Right atrium auricular region (tissue), 2 donors: ENCODE measurements around the gene PUS1. TPM values are rescaled to one million over a fixed set of nuclear protein-coding genes. Genes with fewer than 3 reads are reported as not detected.
A peak's percentile ranks its signal among the peaks of the same experiment; 100 is the strongest.

Experiments used
- DNase-seq: peaks from one replicate; pipeline ENCODE4 v3.0.0-alpha.2; 2019; ENCODE audit warnings: low spot score
- H3K27ac ChIP-seq, 2 donors: fragments of 200-600 bp; sonication (generic); 1 replicate in 1 of 2; 2 replicates in 1 of 2; pipeline ENCODE4 v1.5.1; 2016 to 2019
- H3K27me3 ChIP-seq, 2 donors: fragments of 200-600 bp; sonication (generic); one replicate each; pipeline versions ENCODE4 v1.5.1 to v1.6.0; 2017 to 2019
- H3K36me3 ChIP-seq: fragments of 200-600 bp; sonication (generic); one replicate; pipeline ENCODE4 v1.5.1; 2016
- H3K4me1 ChIP-seq, 2 donors: fragments of 200-600 bp; sonication (generic); one replicate each; pipeline versions ENCODE4 v1.5.1 to v1.6.0; 2017 to 2019
- H3K4me3 ChIP-seq, 2 donors: fragments of 200-600 bp; sonication (generic); 1 replicate in 1 of 2; 2 replicates in 1 of 2; pipeline ENCODE4 v1.5.1; 2017 to 2019; ENCODE audit warnings: mild to moderate bottlenecking in 1 of 2, moderate library complexity in 1 of 2
- H3K9me3 ChIP-seq, 2 donors: fragments of 200-600 bp; sonication (generic); one replicate each; pipeline ENCODE4 v1.5.1; 2019
- total RNA-seq, 2 donors: library from RNA; depleted of rRNA; stranded (reverse); fragments of >200 nt; gene quantifications; one replicate each; pipeline ENCODE4 v1.1.0, GENCODE V29; 2016
- TF ChIP-seq, protein P1 (sequence below), 2 donors: fragments of 200-600 bp; sonication (generic); IDR thresholded peaks; one replicate each; pipeline ENCODE4 v1.5.1; 2019; ENCODE audit warnings: antibody characterized with exemption in 2 of 2

Gene PUS1
- total RNA-seq, 2 donors from 2014 or later = 5.0 to 10.3 TPM

DNA sequence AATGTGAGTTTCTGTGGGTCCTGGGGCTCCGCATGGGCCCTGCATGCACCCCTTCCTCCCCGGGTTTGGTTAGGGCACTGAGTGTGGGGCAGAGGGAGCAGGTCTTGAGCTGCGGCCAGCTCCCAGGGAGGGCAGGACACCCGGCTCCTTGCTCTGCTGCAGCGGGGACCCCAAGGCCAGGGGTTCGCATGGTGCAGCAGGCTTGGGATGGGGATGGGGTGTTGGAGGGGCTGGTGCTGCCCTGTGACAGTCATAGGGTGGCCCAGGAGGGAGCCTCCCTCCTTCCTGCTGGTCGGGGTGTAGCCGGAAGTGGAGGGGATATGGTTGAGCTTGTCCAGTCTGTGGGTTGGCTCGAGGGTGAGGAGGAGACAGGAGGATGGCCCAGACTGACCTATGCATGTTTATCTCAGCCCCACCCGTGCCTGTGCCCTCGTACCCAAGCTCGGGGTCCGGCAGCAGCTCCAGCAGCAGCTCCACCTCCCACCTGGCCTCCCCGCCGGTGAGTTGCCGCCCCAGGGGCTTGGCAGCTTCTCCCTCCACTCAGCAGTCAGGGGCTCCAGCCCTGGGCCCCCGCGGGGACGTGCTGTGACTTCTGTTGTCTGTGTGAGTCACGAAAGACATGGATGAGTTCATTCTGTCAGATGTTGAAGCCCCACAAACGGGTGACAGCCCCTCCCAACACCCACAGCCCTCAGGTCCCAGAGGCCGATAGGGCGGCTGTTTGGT, 18.6 kb upstream of the PUS1 start:
- no peaks in the 10 kb centered on the region for H3K27me3 ChIP-seq
- H3K9me3 ChIP-seq = no peaks in the 10 kb centered on the region
- no peak for DNase-seq
- TF ChIP-seq, protein P1, sequence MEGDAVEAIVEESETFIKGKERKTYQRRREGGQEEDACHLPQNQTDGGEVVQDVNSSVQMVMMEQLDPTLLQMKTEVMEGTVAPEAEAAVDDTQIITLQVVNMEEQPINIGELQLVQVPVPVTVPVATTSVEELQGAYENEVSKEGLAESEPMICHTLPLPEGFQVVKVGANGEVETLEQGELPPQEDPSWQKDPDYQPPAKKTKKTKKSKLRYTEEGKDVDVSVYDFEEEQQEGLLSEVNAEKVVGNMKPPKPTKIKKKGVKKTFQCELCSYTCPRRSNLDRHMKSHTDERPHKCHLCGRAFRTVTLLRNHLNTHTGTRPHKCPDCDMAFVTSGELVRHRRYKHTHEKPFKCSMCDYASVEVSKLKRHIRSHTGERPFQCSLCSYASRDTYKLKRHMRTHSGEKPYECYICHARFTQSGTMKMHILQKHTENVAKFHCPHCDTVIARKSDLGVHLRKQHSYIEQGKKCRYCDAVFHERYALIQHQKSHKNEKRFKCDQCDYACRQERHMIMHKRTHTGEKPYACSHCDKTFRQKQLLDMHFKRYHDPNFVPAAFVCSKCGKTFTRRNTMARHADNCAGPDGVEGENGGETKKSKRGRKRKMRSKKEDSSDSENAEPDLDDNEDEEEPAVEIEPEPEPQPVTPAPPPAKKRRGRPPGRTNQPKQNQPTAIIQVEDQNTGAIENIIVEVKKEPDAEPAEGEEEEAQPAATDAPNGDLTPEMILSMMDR (IDR thresholded peaks at IDR 0.05) = no peak
- no peak overlapping the region for H3K27ac ChIP-seq
- H3K4me3 ChIP-seq = no peak overlapping the region
- H3K4me1 ChIP-seq = peaks cover 0 to 21% of the 10 kb centered on the region in 2 donors
- H3K36me3 ChIP-seq = peaks cover 61% of the 10 kb centered on the region

DNA sequence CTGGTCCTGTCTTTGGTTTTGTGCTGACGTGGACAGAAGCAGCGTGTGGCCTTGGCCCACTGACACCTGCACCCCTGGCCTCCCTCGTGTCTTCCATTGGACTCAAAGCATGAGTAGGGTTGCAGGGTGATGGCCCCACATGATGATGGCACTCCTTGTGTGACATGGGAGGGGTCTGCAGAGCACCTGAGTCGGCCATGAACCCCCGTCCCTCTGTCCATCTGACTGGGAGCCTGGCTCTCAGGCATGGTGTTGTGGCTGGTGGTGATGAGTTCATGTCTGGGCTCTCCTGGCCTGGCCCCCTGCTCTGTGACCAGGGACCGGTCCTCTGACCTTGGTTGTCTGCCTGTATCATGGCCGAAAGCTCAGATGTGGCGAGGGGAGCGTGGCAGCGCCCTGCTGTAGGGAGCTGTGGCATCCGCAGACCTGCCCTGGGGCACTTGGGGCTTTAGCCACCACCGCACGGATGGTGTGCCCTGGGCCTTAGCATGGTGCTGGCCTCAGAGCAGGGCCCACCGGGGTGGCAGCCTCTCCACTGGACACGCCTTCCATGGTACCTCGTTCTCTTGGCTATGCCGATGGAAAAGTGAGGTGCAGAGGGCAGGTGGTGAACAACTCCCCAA, 17.9 kb upstream of the PUS1 start:
- peaks cover 68% of the 10 kb centered on the region for H3K36me3 ChIP-seq
- H3K9me3 ChIP-seq = no peaks in the 10 kb centered on the region
- H3K27me3 ChIP-seq = no peaks in the 10 kb centered on the region
- no peak for DNase-seq
- H3K4me1 ChIP-seq = peaks cover 0 to 16% of the 10 kb centered on the region in 2 donors
- H3K4me3 ChIP-seq = no peak overlapping the region
- H3K27ac ChIP-seq = no peak overlapping the region
- TF ChIP-seq, protein P1 (IDR thresholded peaks at IDR 0.05) = no peak

DNA sequence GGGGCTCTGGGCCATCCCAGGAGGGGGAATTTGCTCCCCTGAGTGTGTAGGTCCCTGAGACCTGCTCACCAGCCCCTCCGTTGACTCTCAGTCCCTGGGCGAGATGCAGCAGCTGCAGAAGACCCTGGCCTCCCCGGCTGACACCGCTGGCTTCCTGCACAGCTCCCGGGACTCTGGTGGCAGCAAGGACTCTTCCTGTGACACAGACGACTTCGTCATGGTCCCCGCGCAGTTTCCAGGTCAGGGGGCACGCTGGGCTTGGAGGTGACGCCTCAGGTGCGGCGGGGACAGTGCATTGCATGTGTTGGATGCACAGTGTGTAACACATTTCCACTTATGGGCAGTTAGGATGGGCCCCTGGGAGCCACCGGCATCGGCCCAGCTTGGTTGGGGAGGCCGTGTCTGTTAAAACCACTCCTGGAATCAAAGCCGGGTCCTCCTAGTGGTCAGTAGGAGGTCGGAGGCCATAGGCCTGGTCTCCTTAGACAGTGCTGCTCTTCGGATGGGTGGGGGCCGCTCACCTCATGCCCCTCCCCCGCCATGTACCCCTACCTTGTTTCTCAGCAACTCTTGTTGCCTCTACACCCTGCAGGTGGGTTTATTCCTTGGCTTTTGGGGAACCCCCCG, 17.1 kb upstream of the PUS1 start:
- TF ChIP-seq, protein P1 (IDR thresholded peaks at IDR 0.05) = no peak
- no peaks in the 10 kb centered on the region for H3K27me3 ChIP-seq
- peak overlapping the region; percentile 63 to 66 for H3K27ac ChIP-seq
- peaks cover 0 to 16% of the 10 kb centered on the region in 2 donors for H3K4me1 ChIP-seq
- no peaks in the 10 kb centered on the region for H3K9me3 ChIP-seq
- DNase-seq = no peak
- no peak overlapping the region for H3K4me3 ChIP-seq
- H3K36me3 ChIP-seq = peaks cover 76% of the 10 kb centered on the region

DNA sequence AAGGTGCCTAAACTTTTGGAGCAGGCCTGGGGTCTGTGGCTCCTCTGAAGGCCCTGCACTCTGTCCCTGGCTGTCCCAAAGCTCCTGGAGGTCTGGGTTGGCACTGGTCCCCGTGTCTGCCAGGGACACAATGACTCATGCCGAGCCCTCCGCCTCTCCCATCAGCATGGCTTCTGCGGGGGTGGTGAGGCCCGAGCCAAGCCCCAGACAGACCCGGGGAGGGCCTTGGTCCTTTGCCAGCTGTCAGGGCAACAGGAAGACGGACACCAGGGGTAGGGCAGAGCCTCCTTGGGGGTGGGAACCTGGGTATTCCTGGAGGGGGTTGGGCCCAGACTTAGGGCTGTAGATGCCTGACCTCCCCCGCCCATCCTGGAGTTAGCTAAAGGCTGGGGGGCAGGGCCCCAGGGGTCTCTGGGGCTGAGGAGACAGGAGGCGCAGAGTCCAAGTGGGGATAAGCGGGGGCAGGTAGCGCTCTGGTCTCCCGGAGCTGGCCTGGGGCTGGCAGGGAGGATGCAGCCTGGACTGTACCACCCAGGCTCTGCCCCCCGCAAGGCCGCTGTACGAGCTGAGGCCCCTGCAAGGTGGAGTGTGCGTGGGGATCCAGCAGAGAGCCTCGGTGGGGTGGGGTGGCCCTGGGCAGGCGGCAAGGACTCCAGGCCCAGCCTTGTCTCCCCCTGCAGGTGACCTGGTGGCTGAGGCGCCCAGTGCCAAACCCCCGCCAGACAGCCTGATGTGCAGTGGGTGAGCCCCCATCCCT, 16.4 kb upstream of the PUS1 start:
- Histone ChIP-seq H3K27ac (peak overlapping the region; percentile 63 to 66), H3K4me3 (no peak overlapping the region), H3K36me3 (peaks cover 81% of the 10 kb centered on the region), H3K27me3 (no peaks in the 10 kb centered on the region), H3K4me1 (peaks cover 0 to 16% of the 10 kb centered on the region in 2 donors), H3K9me3 (no peaks in the 10 kb centered on the region)
- peak; percentile 90 for DNase-seq
- TF ChIP-seq, protein P1 (IDR thresholded peaks at IDR 0.05) = no peak

DNA sequence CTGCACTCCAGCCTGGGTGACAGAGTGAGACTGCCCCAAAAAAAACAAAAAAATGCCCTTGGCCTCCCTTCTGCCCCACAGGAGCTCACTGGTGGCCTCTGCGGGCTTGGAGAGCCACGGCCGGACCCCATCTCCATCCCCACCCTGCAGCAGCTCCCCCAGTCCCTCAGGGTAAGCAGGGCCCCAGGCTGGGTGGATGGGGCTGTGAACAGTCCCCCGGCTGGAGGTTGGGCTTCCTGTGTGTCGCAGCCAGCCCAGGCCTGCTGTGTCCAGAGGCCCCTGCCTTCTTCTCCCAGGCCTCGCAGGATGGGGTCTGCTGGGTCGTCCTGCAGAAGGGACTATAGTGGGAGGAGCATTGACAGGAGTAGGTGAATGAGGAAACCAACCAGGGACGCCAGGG, 15.4 kb upstream of the PUS1 start:
- H3K27me3 ChIP-seq = no peaks in the 10 kb centered on the region
- no peak overlapping the region for H3K4me3 ChIP-seq
- H3K4me1 ChIP-seq = peaks cover 0 to 16% of the 10 kb centered on the region in 2 donors
- H3K36me3 ChIP-seq = peaks cover 76% of the 10 kb centered on the region
- DNase-seq = no peak
- H3K9me3 ChIP-seq = no peaks in the 10 kb centered on the region
- TF ChIP-seq, protein P1 (IDR thresholded peaks at IDR 0.05) = no peak
- H3K27ac ChIP-seq = no peak overlapping the region
